GM18907 (cell line): Measurements from ENCODE around the gene SDHD.
"Not testable (repeated sequence)": the region's sequence is repeated elsewhere in the genome, so short reads cannot be mapped to it uniquely, and the experiment has no call there.

Experiments used
- ATAC-seq: cut with Tn5 transposase; IDR thresholded peaks from one replicate; pipeline ENCODE4 v1.9.1; 2021; ENCODE audit warnings: mild to moderate bottlenecking, moderate library complexity; ENCODE audit not compliant: unreplicated experiment

Gene SDHD

GRCh38 chr11:112086422-112087191, at the start of gene SDHD, which contains the start of gene TIMM8B:
Gene SDHD (plus strand): TSS chr11:112086873. CDS start chr11:112086908, 35 bp downstream.
Gene TIMM8B (minus strand): TSS chr11:112086756. CDS start chr11:112086723, 33 bp downstream.
- peak; percentile 87 for ATAC-seq

- ATAC-seq = no peak
Observed at GRCh38 chr11:112037527-112037926, 49.1 kb upstream of the SDHD start.

GRCh38 chr11:112042161-112042960, 44.3 kb upstream of the SDHD start:
- ATAC-seq = no peak

GRCh38 chr11:112042961-112043304, 43.7 kb upstream of the SDHD start:
- no peak for ATAC-seq

GRCh38 chr11:112044961-112045360, 41.7 kb upstream of the SDHD start:
- ATAC-seq = no peak

- not testable (repeated sequence) for ATAC-seq
Observed at GRCh38 chr11:112046647-112047046, 40.0 kb upstream of the SDHD start.

- not testable (repeated sequence) for ATAC-seq
Observed at GRCh38 chr11:112048256-112048655, 38.4 kb upstream of the SDHD start.

GRCh38 chr11:112049777-112050176, 36.9 kb upstream of the SDHD start:
- ATAC-seq = no peak

GRCh38 chr11:112050721-112051120, 36.0 kb upstream of the SDHD start:
- peak; percentile 79 for ATAC-seq

GRCh38 chr11:112051768-112052167, 34.9 kb upstream of the SDHD start:
- peak; percentile 48 for ATAC-seq

GRCh38 chr11:112057170-112057569, 29.5 kb upstream of the SDHD start:
- ATAC-seq = no peak

DNA sequence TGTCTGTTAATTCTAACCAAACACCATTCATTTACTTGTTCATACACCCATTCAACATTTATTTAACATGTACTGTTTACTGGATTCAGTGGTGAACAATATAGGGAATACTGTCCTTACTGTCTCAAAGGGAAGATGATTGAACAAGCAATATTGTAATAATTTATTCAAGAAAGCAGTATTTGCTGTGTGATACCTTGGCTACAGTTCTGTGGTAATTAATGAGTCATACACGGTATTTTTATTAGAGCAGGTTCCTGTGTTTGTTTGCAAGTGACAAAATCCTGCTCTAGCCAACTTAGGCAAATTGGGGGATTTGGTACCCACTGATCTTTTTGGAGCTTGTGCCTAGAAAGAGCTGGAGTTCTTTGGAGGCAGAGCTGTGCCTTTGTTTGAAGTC, 28.6 kb upstream of the SDHD start:
- ATAC-seq = no peak

- ATAC-seq = no peak
Observed at GRCh38 chr11:112062923-112063322, 23.8 kb upstream of the SDHD start.

- peak; percentile 91 for ATAC-seq
Observed at GRCh38 chr11:112073941-112074811, 12.5 kb upstream of the SDHD start, which contains the start of the genes NKAPD1 and PIH1D2. Gene NKAPD1 (plus strand): TSS chr11:112074299. CDS start chr11:112075575, 1,276 bp downstream. Gene PIH1D2 (minus strand): TSS chr11:112074017. CDS start chr11:112073174, 843 bp downstream.

- no peak for ATAC-seq
Observed at GRCh38 chr11:112082729-112083128, 3.9 kb upstream of the SDHD start.

- peak; percentile 22 for ATAC-seq
Observed at GRCh38 chr11:112085822-112086421, 751 bp upstream of the SDHD start.

DNA sequence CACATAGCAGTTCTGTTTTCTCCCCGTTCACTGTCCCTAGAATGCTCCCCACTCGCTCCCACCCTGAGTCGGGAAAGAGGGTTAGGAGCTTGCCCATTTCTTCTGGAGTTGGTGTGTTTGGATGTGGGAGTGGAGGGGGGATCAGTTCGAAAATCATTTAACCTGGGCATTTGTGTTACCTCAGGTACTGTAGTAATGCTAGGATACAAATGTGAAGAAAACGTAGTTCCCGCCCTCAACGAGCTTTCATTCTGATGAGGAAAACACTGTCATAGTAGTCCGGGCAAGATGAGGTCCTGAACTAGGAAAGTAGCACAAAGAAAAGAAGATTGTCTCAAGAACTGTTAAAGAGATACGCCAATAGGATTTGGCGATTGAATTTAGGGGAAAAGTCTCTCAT, 539 bp downstream of the SDHD start:
- peak; percentile 16 for ATAC-seq

- ATAC-seq = not testable (repeated sequence)
Observed at GRCh38 chr11:112095302-112095701, 8.6 kb downstream of the SDHD start.

DNA sequence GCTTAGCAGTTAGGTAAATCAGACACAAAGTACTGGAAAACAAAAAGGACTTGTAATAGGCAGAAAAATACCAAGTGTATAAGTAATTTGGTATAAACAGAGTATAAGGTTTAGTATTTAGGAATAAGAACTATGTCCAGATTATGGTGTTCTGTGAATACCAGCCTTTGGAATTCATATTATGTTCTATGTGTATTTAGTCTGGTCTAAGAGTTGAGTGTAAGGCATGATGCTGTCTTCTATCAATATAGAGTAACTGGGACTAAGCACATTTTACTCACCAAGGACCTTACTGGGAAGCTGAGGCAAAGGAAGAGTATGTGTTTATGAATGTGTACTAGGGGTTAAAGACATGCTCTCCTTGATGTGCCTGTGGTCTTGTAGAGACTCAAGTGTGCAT, 9.5 kb downstream of the SDHD start:
- ATAC-seq = no peak

- no peak for ATAC-seq
Observed at GRCh38 chr11:112097734-112098528, 11.3 kb downstream of the SDHD start.
